GOT3 (cell line): Measurements from ENCODE around the gene XAGE1A.
"Not testable (repeated sequence)": the region's sequence is repeated elsewhere in the genome, so short reads cannot be mapped to it uniquely, and the experiment has no call there.

Experiments
- DNase-seq: peaks from one replicate; lab custom pipeline; 2025; ENCODE audit warnings: mixed read lengths; lab: John Stamatoyannopoulos, UW

XAGE1A gene, protein sequence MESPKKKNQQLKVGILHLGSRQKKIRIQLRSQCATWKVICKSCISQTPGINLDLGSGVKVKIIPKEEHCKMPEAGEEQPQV

DNA sequence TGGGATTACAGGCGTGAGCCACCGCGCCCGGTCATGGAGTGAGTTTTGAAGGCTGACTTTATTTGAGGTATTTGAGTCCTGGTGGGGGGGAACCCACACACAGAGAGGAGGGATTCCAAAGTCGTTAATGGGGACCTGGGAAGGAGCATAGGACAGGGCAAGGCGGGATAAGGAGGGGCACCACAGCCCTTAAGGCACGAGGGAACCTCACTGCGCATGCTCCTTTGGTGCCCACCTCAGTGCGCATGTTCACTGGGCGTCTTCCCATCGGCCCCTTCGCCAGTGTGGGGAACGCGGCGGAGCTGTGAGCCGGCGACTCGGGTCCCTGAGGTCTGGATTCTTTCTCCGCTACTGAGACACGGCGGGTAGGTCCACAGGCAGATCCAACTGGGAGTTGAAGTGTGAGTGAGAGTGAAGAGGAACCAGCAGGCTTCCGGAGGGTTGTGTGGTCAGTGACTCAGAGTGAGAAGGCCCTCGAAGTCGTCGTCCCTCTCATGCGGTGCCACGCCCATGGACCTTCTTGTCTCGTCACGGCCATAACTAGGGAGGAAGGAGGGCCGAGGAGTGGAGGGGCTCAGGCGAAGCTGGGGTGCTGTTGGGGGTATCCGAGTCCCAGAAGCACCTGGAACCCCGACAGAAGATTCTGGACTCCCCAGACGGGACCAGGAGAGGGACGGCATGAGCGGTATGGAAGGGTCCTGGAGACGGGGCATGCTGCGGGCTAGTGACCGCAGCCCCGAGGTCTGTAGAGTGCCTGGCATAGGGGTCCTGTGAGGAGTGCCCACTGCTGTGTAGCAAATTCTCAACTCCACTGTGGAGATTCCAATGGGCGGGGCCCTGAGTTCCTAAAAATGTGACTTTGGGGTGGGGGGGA lies at the start of gene XAGE1A:
TSS of gene XAGE1A (plus strand) at position 264 of the 874 bp plus-strand sequence. CDS start 1,554 bp downstream, outside the sequence.
- DNase-seq = not testable (repeated sequence)

DNA sequence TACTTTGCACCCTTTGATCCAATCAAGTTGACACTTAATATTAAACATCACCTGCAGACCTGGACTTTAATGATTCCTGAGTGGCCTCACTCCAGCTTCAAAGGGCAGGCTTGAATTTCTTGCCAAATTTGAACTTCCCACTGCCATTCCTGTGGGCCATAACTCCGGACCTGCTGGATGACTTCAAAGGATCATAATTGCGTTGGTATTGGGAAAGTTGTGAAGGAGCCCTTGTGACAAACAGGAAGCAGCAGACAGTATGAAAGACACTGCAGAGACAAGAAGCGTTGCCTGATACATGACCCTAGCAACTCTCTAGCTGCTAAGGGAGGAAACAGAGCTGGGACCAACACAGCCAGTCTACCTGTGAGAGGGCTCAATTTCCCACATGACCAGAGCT lies 43.6 kb upstream of the XAGE1A start:
- DNase-seq = not testable (repeated sequence)

DNA sequence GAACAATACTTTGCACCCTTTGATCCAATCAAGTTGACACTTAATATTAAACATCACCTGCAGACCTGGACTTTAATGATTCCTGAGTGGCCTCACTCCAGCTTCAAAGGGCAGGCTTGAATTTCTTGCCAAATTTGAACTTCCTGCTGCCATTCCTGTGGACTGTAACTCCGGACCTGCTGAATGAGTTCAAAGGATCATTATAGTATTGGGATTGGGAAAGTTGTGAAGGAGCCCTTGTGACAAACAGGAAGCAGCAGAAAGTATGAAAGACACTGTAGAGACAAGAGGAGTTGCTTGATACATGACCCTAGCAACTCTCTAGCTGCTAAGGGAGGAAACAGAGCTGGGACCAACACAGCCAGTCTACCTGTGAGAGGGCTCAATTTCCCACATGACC lies 24.3 kb upstream of the XAGE1A start:
- not testable (repeated sequence) for DNase-seq

DNA sequence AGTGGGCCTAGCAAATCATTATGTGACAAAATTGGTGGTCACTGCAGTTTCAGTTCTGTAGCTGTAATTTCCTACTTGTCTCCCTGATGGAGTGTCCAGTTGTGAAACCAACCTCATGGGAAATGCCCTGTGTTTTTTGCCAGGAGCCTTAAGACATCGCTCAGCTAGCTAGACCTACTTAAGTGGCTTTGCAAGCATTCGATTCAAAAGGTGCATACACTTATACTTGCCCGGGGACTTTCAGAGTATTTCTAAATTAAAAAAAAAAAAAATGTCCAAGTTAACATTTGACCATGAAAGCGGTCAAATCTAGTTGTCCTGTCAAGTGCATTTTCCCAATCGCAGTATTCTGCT lies 788 bp downstream of the XAGE1A start:
- not testable (repeated sequence) for DNase-seq

DNA sequence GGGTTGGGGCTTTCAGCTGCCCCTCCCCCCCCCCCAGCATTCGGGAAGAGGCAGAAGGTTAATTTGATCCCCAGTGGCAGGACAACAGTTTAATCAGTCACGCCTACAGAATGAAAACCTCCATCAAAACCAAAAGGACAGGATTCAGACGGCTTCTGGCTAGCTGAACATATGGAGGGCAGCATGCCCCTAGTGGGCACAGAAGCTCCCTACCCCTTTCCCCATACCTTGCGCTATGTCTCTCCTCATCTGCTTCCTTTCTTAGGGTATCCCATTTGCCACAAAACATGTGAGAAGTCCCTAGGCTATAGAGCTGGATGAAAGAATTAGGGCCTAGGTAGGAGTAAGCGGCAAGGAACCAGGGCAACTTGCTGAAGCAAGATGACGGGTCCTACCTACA lies 5.8 kb downstream of the XAGE1A start:
- not testable (repeated sequence) for DNase-seq

DNA sequence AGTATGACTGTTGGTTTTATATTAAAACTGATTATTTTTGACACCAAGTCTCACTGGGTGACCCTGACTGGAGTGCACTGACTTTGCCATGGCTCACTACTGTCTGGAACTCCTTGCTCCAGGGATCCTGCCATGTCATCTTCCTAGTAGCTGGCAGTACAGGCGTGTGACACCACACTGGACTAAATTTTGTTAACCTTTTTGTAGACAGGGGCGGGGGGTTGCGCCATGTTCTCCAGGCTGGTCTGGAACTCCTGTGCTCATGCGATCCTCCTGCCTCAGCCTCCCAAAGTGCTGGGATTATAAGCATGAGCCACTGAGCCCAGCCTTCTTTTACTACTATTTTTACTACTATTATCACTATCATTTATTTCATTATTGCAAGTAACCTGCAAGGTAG lies 8.9 kb downstream of the XAGE1A start:
- DNase-seq = no peak

DNA sequence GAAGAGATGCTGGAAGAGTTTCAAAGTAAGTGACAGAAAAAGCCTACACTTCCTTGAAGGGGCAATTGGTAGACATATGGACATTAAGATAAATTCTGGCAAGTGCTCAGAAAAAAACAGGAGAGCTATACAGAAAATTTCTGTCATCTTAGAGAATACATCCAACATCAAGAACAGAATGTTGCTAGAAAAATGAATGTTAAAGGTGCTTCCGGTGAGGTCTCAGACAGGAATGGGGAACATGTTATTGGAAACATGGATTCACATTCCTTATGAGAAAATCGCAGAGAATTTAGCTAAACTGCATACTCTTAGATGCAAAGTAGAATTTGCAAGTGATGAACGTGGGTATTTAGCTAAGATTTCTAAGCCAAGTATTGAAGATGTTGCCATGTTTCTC lies 11.7 kb downstream of the XAGE1A start:
- DNase-seq = no peak

DNA sequence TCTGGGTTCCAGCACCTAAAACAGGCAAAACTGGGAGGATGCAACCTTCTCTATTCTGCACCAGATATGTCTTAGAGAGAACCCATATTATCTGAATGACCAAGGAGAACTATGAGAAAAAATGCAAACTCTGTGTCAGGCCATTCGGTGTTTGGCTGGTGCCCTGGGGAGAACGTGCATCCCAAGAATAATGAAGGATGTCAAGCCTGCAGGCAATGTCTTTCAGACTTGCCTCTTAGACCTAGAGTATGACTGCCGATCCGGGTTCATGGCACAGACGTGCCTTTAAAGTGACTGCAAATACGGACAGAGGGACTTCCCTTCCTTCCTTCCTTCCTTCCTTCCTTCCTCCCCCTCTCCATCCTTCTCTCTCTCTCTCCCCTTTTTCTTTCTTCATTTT lies 14.3 kb downstream of the XAGE1A start:
- DNase-seq = no peak

DNA sequence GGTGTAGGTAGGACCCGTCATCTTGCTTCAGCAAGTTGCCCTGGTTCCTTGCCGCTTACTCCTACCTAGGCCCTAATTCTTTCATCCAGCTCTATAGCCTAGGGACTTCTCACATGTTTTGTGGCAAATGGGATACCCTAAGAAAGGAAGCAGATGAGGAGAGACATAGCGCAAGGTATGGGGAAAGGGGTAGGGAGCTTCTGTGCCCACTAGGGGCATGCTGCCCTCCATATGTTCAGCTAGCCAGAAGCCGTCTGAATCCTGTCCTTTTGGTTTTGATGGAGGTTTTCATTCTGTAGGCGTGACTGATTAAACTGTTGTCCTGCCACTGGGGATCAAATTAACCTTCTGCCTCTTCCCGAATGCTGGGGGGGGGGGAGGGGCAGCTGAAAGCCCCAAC lies 15.5 kb downstream of the XAGE1A start:
- not testable (repeated sequence) for DNase-seq

DNA sequence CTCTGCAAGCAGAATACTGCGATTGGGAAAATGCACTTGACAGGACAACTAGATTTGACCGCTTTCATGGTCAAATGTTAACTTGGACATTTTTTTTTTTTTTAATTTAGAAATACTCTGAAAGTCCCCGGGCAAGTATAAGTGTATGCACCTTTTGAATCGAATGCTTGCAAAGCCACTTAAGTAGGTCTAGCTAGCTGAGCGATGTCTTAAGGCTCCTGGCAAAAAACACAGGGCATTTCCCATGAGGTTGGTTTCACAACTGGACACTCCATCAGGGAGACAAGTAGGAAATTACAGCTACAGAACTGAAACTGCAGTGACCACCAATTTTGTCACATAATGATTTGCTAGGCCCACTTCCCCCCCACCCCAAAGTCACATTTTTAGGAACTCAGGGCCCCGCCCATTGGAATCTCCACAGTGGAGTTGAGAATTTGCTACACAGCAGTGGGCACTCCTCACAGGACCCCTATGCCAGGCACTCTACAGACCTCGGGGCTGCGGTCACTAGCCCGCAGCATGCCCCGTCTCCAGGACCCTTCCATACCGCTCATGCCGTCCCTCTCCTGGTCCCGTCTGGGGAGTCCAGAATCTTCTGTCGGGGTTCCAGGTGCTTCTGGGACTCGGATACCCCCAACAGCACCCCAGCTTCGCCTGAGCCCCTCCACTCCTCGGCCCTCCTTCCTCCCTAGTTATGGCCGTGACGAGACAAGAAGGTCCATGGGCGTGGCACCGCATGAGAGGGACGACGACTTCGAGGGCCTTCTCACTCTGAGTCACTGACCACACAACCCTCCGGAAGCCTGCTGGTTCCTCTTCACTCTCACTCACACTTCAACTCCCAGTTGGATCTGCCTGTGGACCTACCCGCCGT lies 20.7 kb downstream of the XAGE1A start:
- DNase-seq = not testable (repeated sequence)

DNA sequence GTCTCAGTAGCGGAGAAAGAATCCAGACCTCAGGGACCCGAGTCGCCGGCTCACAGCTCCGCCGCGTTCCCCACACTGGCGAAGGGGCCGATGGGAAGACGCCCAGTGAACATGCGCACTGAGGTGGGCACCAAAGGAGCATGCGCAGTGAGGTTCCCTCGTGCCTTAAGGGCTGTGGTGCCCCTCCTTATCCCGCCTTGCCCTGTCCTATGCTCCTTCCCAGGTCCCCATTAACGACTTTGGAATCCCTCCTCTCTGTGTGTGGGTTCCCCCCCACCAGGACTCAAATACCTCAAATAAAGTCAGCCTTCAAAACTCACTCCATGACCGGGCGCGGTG lies 21.3 kb downstream of the XAGE1A start, which contains the start of gene XAGE1B:
TSS of gene XAGE1B (minus strand) at position 77 of the 339 bp plus-strand sequence. CDS start 1,536 bp downstream, outside the sequence.
- not testable (repeated sequence) for DNase-seq

DNA sequence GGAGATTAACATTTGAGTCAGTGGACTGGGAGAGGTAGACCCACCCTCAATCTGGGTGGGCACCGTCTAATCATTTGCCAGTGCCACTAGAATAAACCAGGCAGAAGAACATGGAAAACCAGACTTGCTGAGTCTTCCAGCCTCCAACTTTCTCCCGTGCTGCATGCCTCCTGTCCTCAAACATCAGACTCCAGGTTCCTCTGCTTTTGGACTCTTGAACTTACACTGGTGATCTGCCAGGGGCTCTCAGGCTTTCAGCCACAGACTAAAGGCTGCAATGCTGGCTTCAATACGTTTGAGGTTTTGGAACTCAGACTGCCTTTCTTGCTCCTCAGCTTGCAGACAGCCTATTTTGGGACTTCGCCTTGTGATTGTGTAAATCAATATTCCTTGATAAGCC lies 45.4 kb downstream of the XAGE1A start:
- not testable (repeated sequence) for DNase-seq

DNA sequence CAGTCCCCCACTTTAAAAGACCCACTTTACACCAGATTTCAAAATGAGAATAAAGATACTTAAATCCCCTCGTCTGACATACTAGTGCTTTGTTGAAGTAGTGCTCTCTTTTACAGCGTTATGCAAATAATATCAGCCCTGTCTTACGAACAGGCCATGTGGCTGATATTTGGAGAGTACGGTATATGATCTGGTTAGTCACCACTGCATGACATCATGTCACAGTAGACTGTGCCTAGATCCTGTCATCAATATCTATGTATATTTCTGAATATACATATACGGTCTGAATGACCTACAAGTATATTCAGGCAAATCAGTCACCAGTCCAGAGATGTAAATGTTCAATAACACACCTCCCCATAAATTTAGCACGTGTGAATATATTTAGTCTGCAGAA lies 46.7 kb downstream of the XAGE1A start:
- DNase-seq = no peak

DNA sequence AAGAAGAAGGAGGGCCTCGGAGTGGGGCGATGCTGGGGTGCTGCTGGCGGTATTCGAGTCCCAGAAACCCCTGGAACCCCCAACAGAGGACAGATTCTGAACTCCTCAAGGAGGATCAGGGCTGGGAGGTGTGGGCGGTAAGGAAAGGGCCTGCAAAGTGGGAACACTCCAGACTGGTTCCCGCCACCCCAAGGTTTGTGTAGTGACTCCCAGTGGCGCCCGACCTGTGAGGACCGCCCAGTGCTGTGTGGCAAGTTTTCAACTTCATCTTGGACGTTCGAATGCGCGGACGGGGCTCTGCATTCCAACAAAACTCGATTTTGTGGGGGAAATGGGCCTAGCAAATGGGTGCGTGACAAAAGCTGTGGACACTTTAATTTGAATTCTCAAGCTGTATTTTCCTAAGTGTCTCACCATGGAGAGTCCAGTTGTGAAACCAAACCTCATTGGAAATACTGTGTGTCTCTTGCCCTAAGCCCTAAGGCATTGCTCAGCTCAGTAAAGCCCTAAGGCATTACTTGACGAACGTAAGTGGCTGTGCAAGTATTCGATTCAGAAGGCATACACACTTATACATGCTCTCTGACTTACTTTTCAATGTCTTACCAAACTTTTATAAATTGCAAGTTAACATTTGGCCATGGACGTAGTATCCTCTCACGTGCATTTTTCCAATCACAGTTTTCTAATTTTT lies 48.7 kb downstream of the XAGE1A start:
- DNase-seq = no peak

DNA sequence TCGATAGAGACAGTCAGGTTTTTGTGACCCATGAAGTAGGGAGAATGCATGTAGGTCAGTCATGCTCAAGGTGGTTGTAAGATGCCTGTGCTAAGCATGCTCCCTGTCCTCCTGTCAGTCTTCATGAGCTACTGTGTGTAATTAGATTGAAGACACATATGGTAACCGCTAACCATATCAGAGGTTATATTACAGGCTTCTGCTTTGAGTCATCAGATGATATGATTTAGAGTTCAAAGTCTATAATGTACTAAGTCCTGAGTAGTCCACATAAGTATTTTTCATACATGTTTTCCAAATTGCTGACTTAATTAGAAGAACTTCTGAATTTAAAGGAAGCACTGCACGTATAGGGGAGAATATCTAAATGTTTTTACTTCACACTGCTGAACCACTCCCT lies 53.2 kb downstream of the XAGE1A start:
- DNase-seq = not testable (repeated sequence)
